ENCODE results near the gene KNDC1.

DNA sequence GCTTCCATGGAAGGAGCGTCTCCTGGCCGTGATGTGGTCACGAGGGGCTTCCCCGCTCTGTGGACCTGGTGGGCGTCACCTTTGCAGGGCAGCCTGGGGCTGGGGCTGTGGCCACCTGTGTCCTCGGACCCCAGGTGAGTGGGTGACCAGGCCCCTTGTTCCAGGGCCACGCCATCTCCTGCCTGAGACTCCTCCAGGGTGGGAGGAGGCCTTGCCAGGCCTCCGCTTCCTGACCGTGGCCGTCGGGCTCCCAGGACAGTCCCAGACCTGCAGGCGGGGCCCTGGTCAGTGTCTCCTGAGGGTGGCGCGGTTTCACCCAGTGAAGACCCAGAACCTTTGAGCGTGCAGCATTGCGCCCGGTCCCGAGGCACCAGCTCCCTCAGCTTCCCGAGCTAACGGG is 49.6 kb downstream of the KNDC1 start:
- no peak for TF ChIP-seq CTCF (IDR thresholded peaks at IDR 0.05)
- TF ChIP-seq POLR2A (IDR thresholded peaks at IDR 0.05) = no peak
